HUES6 (cell line): ENCODE data around the gene NR5A1.

Experiments
- H3K27ac ChIP-seq: 2 replicates; pipeline ENCODE4 v1.7.0; 2013; ENCODE audit warnings: low read depth, mild to moderate bottlenecking, low read length, inconsistent platforms
- H3K27me3 ChIP-seq: 2 replicates; pipeline ENCODE4 v1.6.1; 2013; ENCODE audit warnings: low read length; ENCODE audit not compliant: control insufficient read depth, insufficient read depth
- H3K36me3 ChIP-seq: 2 replicates; pipeline ENCODE4 v1.6.1; 2013; ENCODE audit warnings: low read length; ENCODE audit not compliant: control insufficient read depth, insufficient read depth
- H3K4me1 ChIP-seq: 2 replicates; pipeline ENCODE4 v1.6.1; 2013; ENCODE audit warnings: low read length; ENCODE audit not compliant: control insufficient read depth, insufficient read depth
- H3K4me3 ChIP-seq: 2 replicates; pipeline ENCODE4 v1.5.1; 2013; ENCODE audit warnings: low read depth, low read length
- H3K9ac ChIP-seq: one replicate; pipeline ENCODE4 v1.6.1; 2013; ENCODE audit warnings: mild to moderate bottlenecking, low read length
- H3K9me3 ChIP-seq: 2 replicates; pipeline ENCODE4 v1.6.1; 2013; ENCODE audit warnings: low read depth, low read length; ENCODE audit not compliant: control insufficient read depth, insufficient read depth

Gene NR5A1

GRCh38 chr9:124471761-124472160, 35.4 kb downstream of the NR5A1 start:
- Histone ChIP-seq H3K27me3 (peaks cover 12% of the 10 kb centered on the region), H3K9ac (no peak overlapping the region), H3K9me3 (no peaks in the 10 kb centered on the region)

GRCh38 chr9:124470726-124471125, 36.5 kb downstream of the NR5A1 start:
- no peaks in the 10 kb centered on the region for H3K9me3 ChIP-seq
- H3K27me3 ChIP-seq, result peaks cover 2% of the 10 kb centered on the region
- H3K36me3 ChIP-seq, result no peaks in the 10 kb centered on the region
- no peak overlapping the region for H3K27ac ChIP-seq
- no peak overlapping the region for H3K4me3 ChIP-seq
- H3K9ac ChIP-seq, result no peak overlapping the region
- peaks cover 4% of the 10 kb centered on the region; the same call in 1 of the 2 replicates for H3K4me1 ChIP-seq

More at GRCh38 chr9:124471761-124472160, 35.4 kb downstream of the NR5A1 start:
- H3K4me1 ChIP-seq, result peaks cover 5% of the 10 kb centered on the region
- no peak overlapping the region for H3K27ac ChIP-seq
- H3K4me3 ChIP-seq, result no peak overlapping the region
- H3K36me3 ChIP-seq, result no peaks in the 10 kb centered on the region

- Histone ChIP-seq H3K27me3 (no peaks in the 10 kb centered on the region), H3K9ac (no peak overlapping the region), H3K9me3 (no peaks in the 10 kb centered on the region), H3K27ac (no peak overlapping the region), H3K4me1 (peaks cover 4% of the 10 kb centered on the region; the same call in 1 of the 2 replicates), H3K4me3 (no peak overlapping the region), H3K36me3 (no peaks in the 10 kb centered on the region)
Observed at GRCh38 chr9:124470306-124470705, 36.9 kb downstream of the NR5A1 start.

- no peaks in the 10 kb centered on the region for H3K9me3 ChIP-seq
- H3K27ac ChIP-seq, result no peak overlapping the region
- no peaks in the 10 kb centered on the region for H3K27me3 ChIP-seq
- no peaks in the 10 kb centered on the region for H3K4me1 ChIP-seq
- no peaks in the 10 kb centered on the region for H3K36me3 ChIP-seq
- H3K4me3 ChIP-seq, result no peak overlapping the region
- H3K9ac ChIP-seq, result no peak overlapping the region
Observed at GRCh38 chr9:124469011-124469832, 38.0 kb downstream of the NR5A1 start.

GRCh38 chr9:124468061-124468740, 39.0 kb downstream of the NR5A1 start:
- H3K4me3 ChIP-seq, result no peak overlapping the region
- H3K9me3 ChIP-seq, result no peaks in the 10 kb centered on the region
- H3K27me3 ChIP-seq, result no peaks in the 10 kb centered on the region
- H3K36me3 ChIP-seq, result no peaks in the 10 kb centered on the region
- no peaks in the 10 kb centered on the region for H3K4me1 ChIP-seq
- no peak overlapping the region for H3K9ac ChIP-seq
- H3K27ac ChIP-seq, result no peak overlapping the region

- no peak overlapping the region for H3K9ac ChIP-seq
- no peaks in the 10 kb centered on the region for H3K9me3 ChIP-seq
- no peak overlapping the region for H3K4me3 ChIP-seq
- no peaks in the 10 kb centered on the region for H3K4me1 ChIP-seq
- no peaks in the 10 kb centered on the region for H3K36me3 ChIP-seq
- no peak overlapping the region for H3K27ac ChIP-seq
- H3K27me3 ChIP-seq, result peaks cover 3% of the 10 kb centered on the region; the same call in 1 of the 2 replicates
Observed at GRCh38 chr9:124467410-124468060, 39.7 kb downstream of the NR5A1 start.

- no peak overlapping the region for H3K9ac ChIP-seq
- H3K36me3 ChIP-seq, result no peaks in the 10 kb centered on the region
- H3K4me3 ChIP-seq, result no peak overlapping the region
- no peaks in the 10 kb centered on the region for H3K4me1 ChIP-seq
- peaks cover 3% of the 10 kb centered on the region; the same call in 1 of the 2 replicates for H3K27me3 ChIP-seq
- H3K27ac ChIP-seq, result no peak overlapping the region
- no peaks in the 10 kb centered on the region for H3K9me3 ChIP-seq
Observed at GRCh38 chr9:124465736-124466135, 41.5 kb downstream of the NR5A1 start.

GRCh38 chr9:124462739-124463138, 44.5 kb downstream of the NR5A1 start:
- H3K9me3 ChIP-seq, result no peaks in the 10 kb centered on the region
- H3K36me3 ChIP-seq, result no peaks in the 10 kb centered on the region
- no peaks in the 10 kb centered on the region for H3K4me1 ChIP-seq
- H3K4me3 ChIP-seq, result no peak overlapping the region
- no peak overlapping the region for H3K9ac ChIP-seq
- H3K27ac ChIP-seq, result no peak overlapping the region
- peaks cover 3% of the 10 kb centered on the region; the same call in 1 of the 2 replicates for H3K27me3 ChIP-seq

- Histone ChIP-seq H3K4me1 (peaks cover 9% of the 10 kb centered on the region; the same call in 1 of the 2 replicates), H3K4me3 (no peak overlapping the region), H3K27ac (no peak overlapping the region), H3K27me3 (peaks cover 12% of the 10 kb centered on the region), H3K9ac (no peak overlapping the region), H3K36me3 (no peaks in the 10 kb centered on the region), H3K9me3 (no peaks in the 10 kb centered on the region)
Observed at GRCh38 chr9:124458441-124458840, 48.8 kb downstream of the NR5A1 start.

GRCh38 chr9:124457887-124458431, 49.2 kb downstream of the NR5A1 start:
- Histone ChIP-seq H3K4me1 (peaks cover 9% of the 10 kb centered on the region; the same call in 1 of the 2 replicates), H3K4me3 (no peak overlapping the region), H3K27ac (no peak overlapping the region), H3K36me3 (no peaks in the 10 kb centered on the region), H3K27me3 (peaks cover 17% of the 10 kb centered on the region), H3K9ac (no peak overlapping the region), H3K9me3 (peaks cover under 1% of the 10 kb centered on the region; the same call in 1 of the 2 replicates)
